ENCODE measurements around the gene ZIC5. TPM values are rescaled to one million over a fixed set of nuclear protein-coding genes. Genes with fewer than 3 reads are reported as not detected.

The ZIC5 gene
- total RNA-seq = not detected

GRCh38 chr13:99971576-99972189 is at the start of gene ZIC5:
Gene ZIC5, minus strand, starts transcription at chr13:99971767. Its CDS starts 164 bp downstream, at chr13:99971603.

GRCh38 chr13:99981735-99982035 is 10.1 kb upstream of the ZIC5 start, which contains the start of gene ZIC2:
Gene ZIC2, plus strand, starts transcription at chr13:99981784. Its CDS starts 281 bp downstream, at chr13:99982065.

Other genes with a start within 250 kb of the ZIC5 start
- not detected for gene ZIC2, start 10.0 kb upstream of the ZIC5 start, total RNA-seq
- 10 to 100 TPM; 15.3 to 15.5 TPM for gene PCCA, start 117.3 kb upstream of the ZIC5 start, total RNA-seq

All from melanocyte of skin (primary cell).